GM19035 (cell line): ENCODE results near the gene LFNG.

Experiments
- ATAC-seq: cut with Tn5 transposase; IDR thresholded peaks from one replicate; pipeline ENCODE4 v1.9.1; 2021; ENCODE audit not compliant: unreplicated experiment

LFNG gene

GRCh38 chr7:2483494-2483893 is 36.1 kb upstream of the LFNG start:
- no peak for ATAC-seq

GRCh38 chr7:2484868-2485267 is 34.7 kb upstream of the LFNG start:
- ATAC-seq = no peak

DNA sequence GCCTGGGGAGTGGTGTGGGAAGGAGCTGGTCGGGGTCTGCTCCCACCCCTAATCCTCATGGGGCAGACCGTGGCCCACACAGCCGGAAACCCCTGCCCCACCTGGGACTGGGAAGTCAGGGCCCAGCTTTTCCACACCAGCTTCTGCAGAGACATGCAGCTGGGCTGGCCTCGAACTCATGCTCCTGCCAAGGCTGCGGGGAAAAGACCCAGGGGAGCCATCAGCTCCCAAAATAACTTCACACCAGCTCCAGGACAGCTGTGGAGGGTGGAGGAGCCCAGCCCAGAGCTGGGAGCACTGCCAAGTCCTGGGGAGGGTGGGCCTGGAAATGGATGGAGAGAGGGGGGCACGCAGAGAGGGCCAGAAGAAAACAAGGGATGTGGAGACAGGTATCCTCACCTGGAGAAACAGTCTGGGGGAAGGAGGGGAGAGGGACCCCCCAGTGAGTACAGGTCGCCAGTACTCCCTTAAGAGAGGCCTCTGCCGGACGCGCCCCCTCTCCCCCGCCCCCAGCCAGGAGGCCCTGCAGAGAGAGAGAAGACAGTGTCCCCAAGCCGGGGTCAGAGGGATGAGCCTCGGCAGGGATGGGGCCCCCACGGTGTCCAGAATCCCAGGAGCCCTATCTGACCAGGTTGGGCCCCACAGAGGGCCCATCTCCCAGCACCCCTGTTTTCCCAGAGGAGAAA is 31.8 kb upstream of the LFNG start:
- ATAC-seq = no peak

GRCh38 chr7:2488272-2488645 is 31.3 kb upstream of the LFNG start:
- no peak for ATAC-seq

DNA sequence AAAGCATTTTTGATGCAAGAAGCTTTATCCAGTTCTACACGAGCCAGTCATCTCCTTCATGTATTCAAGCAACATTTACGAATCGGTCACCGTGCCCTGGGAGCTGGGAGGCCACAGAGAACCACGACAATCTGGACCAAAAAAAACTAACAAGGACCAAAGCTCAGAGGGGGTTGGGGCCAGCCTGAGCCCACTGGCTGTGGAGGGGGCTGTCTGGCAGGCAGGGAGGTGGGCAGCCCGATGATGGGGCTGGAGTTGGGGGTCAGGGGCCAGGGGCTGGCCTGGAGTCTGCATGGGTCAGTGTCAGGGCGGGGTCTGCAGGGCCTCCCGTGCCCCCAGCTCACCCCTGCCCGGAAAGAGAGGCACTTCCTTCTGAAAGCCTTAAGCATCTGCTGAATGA is 30.9 kb upstream of the LFNG start:
- ATAC-seq = no peak

DNA sequence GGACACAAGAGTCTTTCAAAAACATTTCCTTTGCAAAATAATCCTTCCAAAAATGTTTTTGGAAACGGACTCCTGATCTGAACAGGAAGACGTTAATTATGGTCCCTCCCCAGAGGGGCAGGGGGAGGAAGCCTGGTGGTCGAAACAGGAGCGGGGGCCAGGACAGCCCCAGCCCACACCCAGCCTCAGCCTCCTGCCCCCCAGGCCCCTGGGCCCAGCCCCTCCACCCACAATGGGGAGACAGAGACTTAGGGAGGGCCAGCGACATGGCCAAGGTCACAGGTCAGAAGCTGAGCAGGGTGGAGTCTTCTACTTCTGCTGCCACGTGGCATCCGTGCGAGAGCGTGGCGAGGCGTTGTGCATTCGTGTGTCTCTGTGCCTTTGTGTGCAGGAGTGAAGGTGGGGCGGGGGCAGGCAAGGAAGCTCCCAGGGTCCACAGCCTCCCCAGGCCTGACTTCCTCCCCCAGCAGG is 29.4 kb upstream of the LFNG start:
- no peak for ATAC-seq

DNA sequence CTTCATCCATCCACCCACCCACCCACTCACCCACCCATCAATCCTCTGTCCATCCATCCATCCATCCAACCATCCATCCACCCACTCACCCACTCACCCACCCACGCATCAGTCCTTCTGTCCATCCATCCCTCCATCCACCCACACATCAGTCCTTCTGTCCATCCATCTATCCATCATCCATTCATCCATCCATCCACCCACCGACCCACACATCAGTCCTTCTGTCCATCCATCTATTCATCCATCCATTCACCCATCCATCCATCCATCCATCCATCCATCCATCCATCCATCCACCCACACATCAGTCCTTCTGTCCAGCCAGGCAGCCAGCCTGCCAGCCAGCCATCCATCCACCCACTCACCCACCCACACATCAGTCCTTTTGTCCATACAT is 27.5 kb upstream of the LFNG start:
- no peak for ATAC-seq

GRCh38 chr7:2493205-2494164 is 26.1 kb upstream of the LFNG start:
- no peak for ATAC-seq

- ATAC-seq = no peak
These were observed 25.1 kb upstream of the LFNG start for GRCh38 chr7:2494191-2495130.

DNA sequence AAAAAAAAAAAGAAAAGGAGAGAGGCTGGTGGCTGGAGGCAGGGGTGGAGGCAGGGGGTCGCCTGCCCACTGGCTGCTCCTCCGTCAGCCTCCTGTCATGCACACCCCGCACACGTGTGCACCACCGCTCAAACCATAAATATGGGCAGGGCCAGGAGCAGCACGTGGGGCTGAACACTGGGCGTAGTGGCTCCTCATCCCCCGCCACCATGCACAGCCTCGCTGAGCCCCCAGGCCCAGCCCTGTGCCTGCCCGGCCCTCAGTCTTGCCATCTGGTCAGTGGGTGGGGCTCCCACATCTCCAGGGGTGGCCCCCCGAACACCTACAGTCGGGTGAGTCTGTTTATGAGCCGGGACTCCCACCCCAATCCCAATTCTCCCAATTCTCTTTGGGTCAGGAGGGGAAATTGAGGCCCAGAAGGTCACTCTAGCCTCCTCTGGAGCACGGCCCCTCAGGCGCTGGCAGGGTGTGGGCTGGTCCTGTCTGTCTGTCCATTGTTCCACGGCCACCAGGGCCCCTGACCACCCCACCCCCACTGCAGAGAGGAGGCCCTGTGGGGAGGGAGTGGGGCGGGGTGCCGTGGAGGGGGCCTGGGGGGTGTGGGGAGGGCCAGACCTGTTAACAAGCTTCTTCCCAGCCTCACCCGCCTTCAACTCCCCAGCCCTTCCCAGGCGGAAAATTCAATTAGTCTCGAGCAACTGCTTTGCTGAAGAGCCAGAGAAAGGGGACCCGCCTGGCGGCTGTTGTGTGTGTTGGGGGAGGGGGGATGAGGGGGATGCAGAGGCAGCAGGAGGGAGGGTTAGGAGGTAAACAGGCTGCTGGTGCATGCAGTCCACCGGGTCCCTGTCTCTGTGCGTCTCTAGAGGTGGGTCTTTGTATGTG is 23.9 kb upstream of the LFNG start:
- ATAC-seq = no peak

- no peak for ATAC-seq
These were observed 23.2 kb upstream of the LFNG start for GRCh38 chr7:2496375-2496774.

DNA sequence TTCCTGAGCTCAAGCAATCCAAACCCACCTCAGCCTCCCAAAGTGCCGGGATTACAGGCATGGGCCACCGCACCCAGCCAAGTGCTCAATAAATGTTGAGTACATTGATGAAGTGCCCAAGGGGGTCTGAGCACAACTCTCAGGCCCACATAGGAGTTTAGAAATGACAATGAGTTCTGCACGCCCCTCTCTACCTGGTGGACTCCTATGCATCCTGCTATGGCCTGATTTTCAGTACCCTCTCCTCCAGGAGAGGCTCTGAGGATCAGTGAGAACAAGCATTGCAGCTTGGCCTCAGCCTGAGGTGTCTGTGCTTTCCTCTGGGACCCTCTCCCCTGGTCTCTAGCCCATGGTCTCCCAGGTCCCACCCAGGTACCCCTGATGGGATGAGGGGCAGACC is 22.5 kb upstream of the LFNG start:
- ATAC-seq = no peak

GRCh38 chr7:2497500-2498336 is 21.9 kb upstream of the LFNG start:
- ATAC-seq = no peak

DNA sequence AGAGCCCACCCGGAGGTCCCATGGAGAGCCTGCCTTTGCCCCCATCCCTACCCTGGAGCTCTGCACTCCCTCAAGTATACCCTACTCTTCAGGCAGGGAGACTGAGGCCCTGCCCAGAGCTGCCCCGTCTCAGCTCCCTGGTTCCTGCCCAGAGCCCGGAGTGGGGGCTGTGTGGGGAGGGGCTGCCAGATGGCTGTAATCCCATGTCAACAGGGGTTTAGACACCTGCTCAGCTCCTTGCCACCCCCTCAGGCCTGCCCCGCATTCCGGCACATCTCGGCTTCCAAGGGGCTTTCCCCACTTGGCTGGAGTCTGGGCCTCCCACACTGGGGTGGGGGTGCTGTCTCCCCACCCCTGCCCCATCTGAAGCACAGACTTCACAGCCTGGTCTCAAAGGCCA is 20.9 kb upstream of the LFNG start:
- no peak for ATAC-seq

GRCh38 chr7:2499181-2499580 is 20.4 kb upstream of the LFNG start:
- no peak for ATAC-seq

- no peak for ATAC-seq
These were observed 19.7 kb upstream of the LFNG start for GRCh38 chr7:2499719-2500430.

- no peak for ATAC-seq
These were observed 18.9 kb upstream of the LFNG start for GRCh38 chr7:2500701-2501100.

- ATAC-seq = no peak
These were observed 17.5 kb upstream of the LFNG start for GRCh38 chr7:2501947-2502646.
